Erythroblast (primary cell): ENCODE measurements around the gene OSBPL2.

Source experiments
- GATA1 ChIP-seq: IDR thresholded peaks from 2 replicates; pipeline ENCODE4 v1.6.1; 2011; ENCODE audit warnings: low read depth, mild to moderate bottlenecking, control low read depth, low read length, moderate library complexity
- POLR2A ChIP-seq: IDR thresholded peaks from 2 replicates; pipeline ENCODE4 v1.6.1; 2011; ENCODE audit warnings: mild to moderate bottlenecking, low read length

DNA sequence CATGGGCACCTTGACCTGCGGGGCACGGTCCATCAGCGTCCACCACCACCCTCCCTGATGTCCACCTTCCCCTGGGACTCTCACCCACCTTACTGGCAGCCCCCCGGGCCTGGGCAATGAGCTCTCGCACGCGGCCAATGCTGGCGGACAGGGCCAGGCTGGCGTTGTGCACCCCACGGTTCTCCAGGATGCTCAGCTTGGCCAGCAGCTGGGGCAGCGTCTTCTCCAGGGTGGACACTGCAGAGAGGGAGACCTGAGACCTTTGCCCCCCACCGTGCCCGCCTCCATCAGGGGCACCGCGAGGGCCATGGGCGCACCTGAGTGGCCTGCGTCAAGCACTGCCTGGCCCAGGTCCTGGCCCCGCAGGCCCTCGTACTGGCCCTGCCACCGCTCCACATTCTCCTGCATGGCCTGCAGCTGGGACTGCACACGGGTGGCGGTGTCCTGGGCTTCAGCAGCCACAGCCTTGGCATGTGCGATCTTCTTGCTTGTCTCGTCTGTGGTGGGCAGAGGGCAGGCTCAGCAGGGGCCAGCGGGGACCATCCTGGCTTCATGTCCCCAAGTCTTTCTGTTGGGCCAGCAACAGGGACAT is 76.5 kb downstream of the OSBPL2 start:
- no peak for TF ChIP-seq POLR2A
- no peak for TF ChIP-seq GATA1
